Natural killer cell (primary cell): ENCODE data around the gene ZNF334. TPM values are rescaled to one million over a fixed set of nuclear protein-coding genes. Genes with fewer than 3 reads are reported as not detected.
A peak's percentile ranks its signal among the peaks of the same experiment; 100 is the strongest.

Source experiments
- ATAC-seq, 3 donors: fragments of 150-1000 bp in 2 of 3; fragments of 200-7000 bp in 1 of 3; cut with Tn5 transposase; 1 replicate in 1 of 3; 2 replicates in 2 of 3; pipeline ENCODE4 v1.10.0; 2021; ENCODE audit warnings: mild to moderate bottlenecking in 2 of 3, moderate library complexity in 2 of 3
- DNase-seq, 2 donors: peaks; one replicate each; pipeline versions ENCODE4 v3.0.0 to v3.0.0-alpha.2; 2013 to 2021; ENCODE audit warnings: mixed read lengths in 1 of 2
- H3K27ac ChIP-seq: one replicate; pipeline ENCODE4 v1.5.1; 2013; ENCODE audit warnings: mild to moderate bottlenecking, low read length
- H3K27me3 ChIP-seq: one replicate; pipeline ENCODE4 v1.6.1; 2013; ENCODE audit warnings: low read length; ENCODE audit not compliant: control insufficient read depth, insufficient read depth
- H3K36me3 ChIP-seq: one replicate; pipeline ENCODE4 v1.6.1; 2013; ENCODE audit warnings: low read length; ENCODE audit not compliant: control insufficient read depth, insufficient read depth
- H3K4me1 ChIP-seq: one replicate; pipeline ENCODE4 v1.6.1; 2013; ENCODE audit warnings: low read length; ENCODE audit not compliant: control insufficient read depth, insufficient read depth
- H3K4me3 ChIP-seq: one replicate; pipeline ENCODE4 v1.5.1; 2013; ENCODE audit warnings: low read length
- H3K9me3 ChIP-seq: one replicate; pipeline ENCODE4 v1.6.1; 2013; ENCODE audit warnings: low read length; ENCODE audit not compliant: control insufficient read depth, insufficient read depth
- H3K27ac Mint-ChIP-seq, 2 donors: one replicate each; pipeline ENCODE4 v1.8.0; 2022; ENCODE audit warnings: mild to moderate bottlenecking in 2 of 2, mixed read lengths in 2 of 2, moderate library complexity in 1 of 2
- H3K27me3 Mint-ChIP-seq, 2 donors: one replicate each; pipeline ENCODE4 v1.8.0; 2022; ENCODE audit warnings: low read depth in 2 of 2, mixed read lengths in 2 of 2
- H3K36me3 Mint-ChIP-seq: one replicate; pipeline ENCODE4 v1.8.0; 2022; ENCODE audit warnings: mixed read lengths
- H3K4me1 Mint-ChIP-seq, 2 donors: one replicate each; pipeline ENCODE4 v1.8.0; 2022; ENCODE audit warnings: mixed read lengths in 2 of 2
- H3K4me3 Mint-ChIP-seq: one replicate; pipeline ENCODE4 v1.8.0; 2022; ENCODE audit warnings: mild to moderate bottlenecking, moderate library complexity, mixed read lengths
- H3K9me3 Mint-ChIP-seq, 2 donors: one replicate each; pipeline ENCODE4 v1.8.0; 2022; ENCODE audit warnings: mixed read lengths in 2 of 2
- CTCF ChIP-seq: fragments of 200-600 bp; IDR thresholded peaks from one replicate; pipeline ENCODE4 v1.8.0; 2022; ENCODE audit warnings: antibody characterized with exemption
- WGBS: methylation state at CpG from one replicate; pipeline ENCODE4 v1.1.7; 2013; ENCODE audit warnings: missing lambda C conversion rate; ENCODE audit not compliant: insufficient coverage; 5-methylcytosine and 5-hydroxymethylcytosine counted together
- intact Hi-C: fragments of 100-400 bp; cut with micrococcal nuclease; formaldehyde crosslinking; loops from one replicate; pipeline ENCODE4 v1.14.2; 2022
- total RNA-seq, 4 donors: library from RNA; stranded (reverse); fragments of 120-200 nt in 1 of 4; gene quantifications; one replicate each; pipeline versions ENCODE4 v1.2.3 to v1.2.4, GENCODE V29; 2013 to 2022

The ZNF334 gene
- total RNA-seq, 3 donors from 2014 or later (not counting 1 experiment from before 2014, with no cell fraction given): 0.43 to 0.59 (median 0.43) TPM

- H3K4me3 Mint-ChIP-seq: no peak overlapping the region
- intact Hi-C loops: no loop called here
- Histone ChIP-seq H3K9me3 (no peaks in the 10 kb centered on the region), H3K27me3 (no peaks in the 10 kb centered on the region), H3K27ac (no peak overlapping the region), H3K4me3 (no peak overlapping the region), H3K4me1 (no peaks in the 10 kb centered on the region), H3K36me3 (no peaks in the 10 kb centered on the region)
- no peak for TF ChIP-seq CTCF
- no peaks in the 10 kb centered on the region for H3K4me1 Mint-ChIP-seq
- H3K27me3 Mint-ChIP-seq: peaks cover 21 to 22% of the 10 kb centered on the region in 2 donors
- 60% methylated on average over 2 of the region's 2 CpGs for WGBS
- H3K36me3 Mint-ChIP-seq: no peaks in the 10 kb centered on the region
- no peak overlapping the region for H3K27ac Mint-ChIP-seq
- H3K9me3 Mint-ChIP-seq: no peaks in the 10 kb centered on the region
- no peak for DNase-seq
- ATAC-seq: no peak
Observed at GRCh38 chr20:46523696-46524328, 10.5 kb upstream of the ZNF334 start.

DNA sequence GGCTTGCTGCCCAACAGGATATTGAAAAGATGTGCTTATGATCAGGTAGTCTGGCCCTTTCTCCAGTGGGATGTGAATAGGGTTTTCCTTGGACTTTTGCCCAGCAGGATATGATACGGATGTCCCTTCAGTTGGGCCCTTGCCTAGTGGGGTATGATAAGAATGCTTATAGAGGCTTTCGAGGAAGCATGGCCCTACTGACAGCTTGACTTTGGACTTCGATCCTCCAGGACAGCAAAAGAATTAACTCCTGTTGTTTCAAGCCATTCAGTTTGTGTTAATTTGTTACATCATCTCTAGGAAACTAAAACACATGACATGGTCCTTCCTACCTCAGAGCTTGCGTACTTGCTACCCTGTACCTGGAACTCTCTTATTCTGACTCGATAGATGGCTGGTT is 9.7 kb upstream of the ZNF334 start:
- DNase-seq: no peak
- no peaks in the 10 kb centered on the region for H3K27me3 ChIP-seq
- no peak for TF ChIP-seq CTCF

DNA sequence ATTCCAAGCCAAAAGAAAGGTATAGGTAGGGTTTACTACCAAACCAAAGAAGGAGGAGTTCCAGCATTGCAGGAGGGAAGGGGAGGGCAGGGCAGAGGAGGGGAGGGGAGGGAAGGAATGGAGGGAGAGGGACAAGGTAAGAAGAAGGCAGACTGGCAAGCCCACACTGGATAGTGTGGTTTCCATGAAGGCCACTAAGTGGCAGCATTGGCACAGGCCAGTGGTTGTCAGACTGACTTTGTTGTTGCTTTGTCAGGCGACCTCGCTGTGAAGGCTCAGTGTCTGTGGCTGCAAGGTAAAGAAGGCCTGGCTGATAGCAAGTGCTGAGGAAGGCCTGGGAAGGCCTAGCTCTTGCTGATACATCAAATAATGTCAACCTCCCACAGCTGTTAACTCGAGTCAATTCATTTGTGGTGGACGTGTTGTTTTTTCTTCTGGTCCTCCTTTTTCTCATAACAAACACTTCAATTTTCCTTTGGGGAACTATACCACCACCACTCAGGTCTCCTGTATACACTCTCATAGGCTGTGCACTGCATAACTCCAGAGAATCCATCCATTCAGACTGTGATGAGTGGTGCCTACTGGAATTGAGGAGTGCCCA is 7.7 kb upstream of the ZNF334 start:
- Histone ChIP-seq H3K4me3 (no peak overlapping the region), H3K4me1 (no peaks in the 10 kb centered on the region), H3K36me3 (no peaks in the 10 kb centered on the region), H3K9me3 (no peaks in the 10 kb centered on the region), H3K27me3 (no peaks in the 10 kb centered on the region), H3K27ac (no peak overlapping the region)
- peaks cover 10 to 20% of the 10 kb centered on the region in 2 donors for H3K27me3 Mint-ChIP-seq
- no peak overlapping the region for H3K27ac Mint-ChIP-seq
- 36% methylated on average over 4 of the region's 4 CpGs for WGBS
- no peaks in the 10 kb centered on the region for H3K4me1 Mint-ChIP-seq
- TF ChIP-seq CTCF: peak; percentile 53
- DNase-seq: peak; percentile 26 to 64
- no peak overlapping the region for H3K4me3 Mint-ChIP-seq
- peak; percentile 64 to 88 (median 66) for ATAC-seq
- intact Hi-C loops: loop anchor here (1.0 kb wide), 1 partner anchor 160 kb away; no protein-coding TSS in a partner anchor
- H3K9me3 Mint-ChIP-seq: no peaks in the 10 kb centered on the region
- H3K36me3 Mint-ChIP-seq: no peaks in the 10 kb centered on the region

More for the DNA sequence above, 9.7 kb upstream of the ZNF334 start:
- Mint-ChIP-seq H3K27ac (no peak overlapping the region), H3K36me3 (no peaks in the 10 kb centered on the region), H3K27me3 (peaks cover 19 to 22% of the 10 kb centered on the region in 2 donors), H3K4me1 (no peaks in the 10 kb centered on the region), H3K4me3 (no peak overlapping the region), H3K9me3 (no peaks in the 10 kb centered on the region)
- H3K36me3 ChIP-seq: no peaks in the 10 kb centered on the region
- no peaks in the 10 kb centered on the region for H3K4me1 ChIP-seq
- H3K4me3 ChIP-seq: no peak overlapping the region
- WGBS: 78% methylated on average over 5 of the region's 5 CpGs
- intact Hi-C loops: no loop called here
- H3K27ac ChIP-seq: no peak overlapping the region
- ATAC-seq: no peak
- H3K9me3 ChIP-seq: no peaks in the 10 kb centered on the region
